ENCODE measurements around the gene NKIRAS2.

GRCh38 chr17:42027590-42027889, 7.7 kb downstream of the NKIRAS2 start:
- TF ChIP-seq CTCF (IDR thresholded peaks at IDR 0.05; ENCODE audit: borderline replicate concordance, extremely low read depth, low read length, poor library complexity, severe bottlenecking), result no peak
- TF ChIP-seq EZH2 (IDR thresholded peaks at IDR 0.05; ENCODE audit: borderline replicate concordance, low read depth, low read length, severe bottlenecking), result no peak

All from DND-41 (cell line).